Heart left ventricle (tissue), 13 donors: Measurements from ENCODE around the gene ELL3.

Experiments
- CTCF ChIP-seq, 12 donors: fragments of 200-600 bp; sonication (generic) in 4 of 12; IDR thresholded peaks; one replicate each; pipeline versions ENCODE4 v1.5.0 to v1.8.0; 2018 to 2022; ENCODE audit warnings: antibody characterized with exemption in 12 of 12, mild to moderate bottlenecking in 5 of 12
- POLR2A ChIP-seq, 2 donors: fragments of 450-650 bp; IDR thresholded peaks; one replicate each; pipeline ENCODE4 v1.6.1; 2017; ENCODE audit warnings: antibody characterized with exemption in 2 of 2, mild to moderate bottlenecking in 2 of 2, moderate library complexity in 2 of 2
- donor health status: ischemic (EF 13 %, LVEDD 7.1; RV severe dilation, severe dysfunction).
- donor health status: DM: no; HTN: yes; CAD: no.
- donor health status: DM: no; HTN: no; CAD: no.
- donor health status: ischemic (EF 25% LVEDD 6.9; RV normal size, moderate dysfunction).
- donor health status: ischemic (EF 25% LVEDD 5.7; RV mildly dilated, moderate dysfunction).
- donor health status: ischemic (EF 35%, LVEDD 5.7; RV mildly dilated, moderate dysfunction).
- donor health status: nonischemic (EF 11% LVEDD 7.7; RV severe dilation, severe dysfunction).
- donor health status: DM: yes; HTN: yes; CAD: no.
- donor health status: PGD.
- donor health status: ischemic (EF 29% LVEDD 5.4; RV normal size, mild dysfunction).
- donor health status: nonischemic (EF 23%, LVEDD 6.1; RV moderate dilation, normal function).

- no peak for TF ChIP-seq CTCF (IDR thresholded peaks at IDR 0.05)
- TF ChIP-seq POLR2A (IDR thresholded peaks at IDR 0.05), result no peak
Observed at GRCh38 chr15:43751885-43752284, 24.9 kb downstream of the ELL3 start.
